GM12875 (cell line): ENCODE results near the gene CD19.
"Not testable (repeated sequence)": the region's sequence is repeated elsewhere in the genome, so short reads cannot be mapped to it uniquely, and the experiment has no call there.

ENCODE experiments used
- H3K4me3 ChIP-seq: one replicate; pipeline ENCODE4 v1.5.1; 2011; ENCODE audit warnings: low read depth, low read length, control low read depth
- CTCF ChIP-seq: IDR thresholded peaks from 2 replicates; pipeline ENCODE4 v1.5.1; 2011; ENCODE audit warnings: low read depth, mild to moderate bottlenecking, control low read depth, inconsistent platforms, low read length, moderate library complexity, borderline replicate concordance; ENCODE audit not compliant: insufficient read depth

Gene CD19

GRCh38 chr16:28974437-28975157 is 42.8 kb downstream of the CD19 start, which contains the start of gene SPNS1:
SPNS1 (plus strand) TSS chr16:28974778; CDS start chr16:28975152, 374 bp downstream.
- TF ChIP-seq CTCF: no peak
- peak within 1 kb of the TSS; percentile 96 for H3K4me3 ChIP-seq

- peak overlapping the region; percentile 96 for H3K4me3 ChIP-seq
- no peak for TF ChIP-seq CTCF
These were observed 43.4 kb downstream of the CD19 start for GRCh38 chr16:28975158-28975599.

DNA sequence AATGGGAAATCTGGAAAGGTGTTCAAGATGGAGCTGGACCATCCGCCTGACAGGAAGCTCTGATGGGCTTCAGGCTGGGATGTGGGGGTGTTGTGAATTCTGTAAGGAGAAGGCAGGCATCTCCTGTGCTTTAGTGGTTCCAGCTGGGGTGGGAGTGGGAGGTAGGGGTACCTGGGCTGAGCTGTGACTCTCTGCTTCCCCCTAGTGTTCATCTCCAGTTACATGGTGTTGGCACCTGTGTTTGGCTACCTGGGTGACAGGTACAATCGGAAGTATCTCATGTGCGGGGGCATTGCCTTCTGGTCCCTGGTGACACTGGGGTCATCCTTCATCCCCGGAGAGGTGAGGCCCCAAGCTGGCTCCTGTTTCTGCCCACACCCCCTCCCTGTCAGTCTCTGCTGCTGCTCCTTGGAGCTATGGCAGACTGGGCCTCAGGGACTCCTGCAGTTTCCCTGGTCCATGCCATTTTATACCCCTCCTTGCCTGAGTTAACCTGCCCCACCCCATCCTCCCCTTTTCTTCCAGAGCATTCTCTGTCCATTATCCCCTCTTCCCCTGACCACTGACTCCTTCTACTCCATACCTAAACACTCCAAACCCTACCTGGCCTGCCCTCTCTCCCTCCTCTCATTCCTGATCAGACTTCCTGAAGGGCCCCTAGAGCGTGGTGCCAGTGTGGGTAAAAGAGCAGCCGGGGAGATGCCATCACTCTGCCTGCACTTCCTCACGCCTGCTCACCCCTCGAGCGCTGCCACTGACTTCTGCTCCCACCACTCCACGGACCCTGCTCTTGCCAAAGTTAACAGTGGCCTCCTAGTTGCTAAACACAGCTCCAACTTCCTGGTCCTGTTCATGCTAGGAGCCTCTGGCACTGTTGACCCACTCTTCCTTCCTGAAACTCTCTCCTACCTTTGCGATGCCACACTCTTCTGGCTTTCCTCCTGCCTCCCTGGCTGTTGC is 46.2 kb downstream of the CD19 start:
- TF ChIP-seq CTCF: peak; percentile 73
- H3K4me3 ChIP-seq: no peak overlapping the region

GRCh38 chr16:28980330-28980729 is 48.6 kb downstream of the CD19 start:
- not testable (repeated sequence) for H3K4me3 ChIP-seq

GRCh38 chr16:28980929-28981328 is 49.2 kb downstream of the CD19 start:
- no peak for TF ChIP-seq CTCF
- no peak overlapping the region for H3K4me3 ChIP-seq

DNA sequence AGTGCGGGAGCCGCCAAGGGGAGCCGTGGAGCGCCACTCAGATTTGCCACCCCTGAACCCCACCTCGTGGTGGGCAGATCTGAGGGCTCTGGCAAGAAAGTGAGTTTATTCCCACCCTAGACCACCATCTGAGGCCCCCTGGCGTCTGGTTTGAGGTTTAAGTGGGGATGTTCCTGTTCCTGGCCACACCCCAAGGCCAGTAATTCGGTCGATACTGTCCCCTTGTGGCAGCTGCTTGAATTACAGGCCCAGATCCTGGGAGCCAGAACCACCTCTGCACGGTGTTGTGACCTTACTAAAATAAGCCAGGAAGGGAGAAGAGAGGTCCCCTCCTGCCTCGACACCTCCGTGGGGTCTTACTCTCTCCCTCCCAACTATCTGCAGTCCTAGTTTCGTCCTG is 49.7 kb downstream of the CD19 start:
- H3K4me3 ChIP-seq: no peak overlapping the region
- peak; percentile 83 for TF ChIP-seq CTCF

DNA sequence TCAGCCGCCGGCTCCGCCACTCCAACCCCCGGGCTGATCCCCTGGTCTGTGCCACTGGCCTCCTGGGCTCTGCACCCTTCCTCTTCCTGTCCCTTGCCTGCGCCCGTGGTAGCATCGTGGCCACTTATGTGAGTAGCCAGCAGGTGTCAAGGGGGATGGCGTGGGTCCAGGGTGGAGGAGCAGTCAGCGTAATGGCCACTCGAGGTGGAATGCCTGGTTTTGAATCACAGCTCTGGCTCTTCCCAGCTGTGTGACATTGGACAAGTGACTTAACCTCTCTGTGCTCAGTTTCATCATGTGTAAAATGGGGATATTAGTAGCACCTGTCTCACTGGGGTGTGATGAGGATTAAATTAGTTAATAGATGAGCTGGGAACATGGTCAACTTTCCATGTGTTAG is 50.6 kb downstream of the CD19 start:
- no peak overlapping the region for H3K4me3 ChIP-seq
- no peak for TF ChIP-seq CTCF
